ENCODE measurements around the gene SORL1.

The SORL1 gene

GRCh38 chr11:121535129-121535796, 83.1 kb downstream of the SORL1 start:
- Histone ChIP-seq H2AK5ac (ENCODE audit: low read length) (no peak overlapping the region), H3K9ac (ENCODE audit: low read length) (no peak overlapping the region), H2BK120ac (ENCODE audit: low read depth, low read length) (no peak overlapping the region), H4K8ac (ENCODE audit: low read depth, low read length) (no peak overlapping the region), H2BK15ac (replicated peaks; ENCODE audit: low read depth) (no peak overlapping the region), H2BK5ac (ENCODE audit: low read length) (no peak overlapping the region), H3K23ac (ENCODE audit: low read length) (no peak overlapping the region), H3K18ac (ENCODE audit: low read length) (no peak overlapping the region), H3K79me1 (ENCODE audit: low read length) (no peaks in the 10 kb centered on the region), H3K36me3 (ENCODE audit: control insufficient read depth, insufficient read depth, low read length) (peaks cover 2% of the 10 kb centered on the region), H3K79me2 (ENCODE audit: control insufficient read depth, insufficient read depth, low read length) (no peaks in the 10 kb centered on the region), H3K4ac (ENCODE audit: low read depth, low read length) (no peak overlapping the region), H3K4me2 (ENCODE audit: low read length) (no peak overlapping the region), H3K4me3 (ENCODE audit: low read length) (no peak overlapping the region), H3K27ac (ENCODE audit: low read depth, low read length) (no peak overlapping the region), H3K56ac (ENCODE audit: low read length) (no peak overlapping the region), H3K4me1 (ENCODE audit: control insufficient read depth, low read depth, low read length) (no peaks in the 10 kb centered on the region), H4K5ac (ENCODE audit: low read length) (no peak overlapping the region), H3K27me3 (ENCODE audit: insufficient read depth, low read length, poor library complexity) (no peaks in the 10 kb centered on the region)
- DNase-seq: no peak
- WGBS (ENCODE audit: extremely low coverage, insufficient coverage, low lambda C conversion rate): no CpG with 5 or more reads among the region's 6 CpGs

- Histone ChIP-seq H3K56ac (ENCODE audit: low read length) (no peak overlapping the region), H3K4ac (ENCODE audit: low read depth, low read length) (no peak overlapping the region), H4K5ac (ENCODE audit: low read length) (no peak overlapping the region), H2BK15ac (replicated peaks; ENCODE audit: low read depth) (no peak overlapping the region), H4K8ac (ENCODE audit: low read depth, low read length) (no peak overlapping the region), H3K79me2 (ENCODE audit: control insufficient read depth, insufficient read depth, low read length) (no peaks in the 10 kb centered on the region), H3K79me1 (ENCODE audit: low read length) (no peaks in the 10 kb centered on the region), H3K27ac (ENCODE audit: low read depth, low read length) (no peak overlapping the region), H2AK5ac (ENCODE audit: low read length) (no peak overlapping the region), H3K4me1 (ENCODE audit: control insufficient read depth, low read depth, low read length) (no peaks in the 10 kb centered on the region), H3K18ac (ENCODE audit: low read length) (no peak overlapping the region), H3K4me2 (ENCODE audit: low read length) (no peak overlapping the region), H2BK5ac (ENCODE audit: low read length) (no peak overlapping the region), H3K23ac (ENCODE audit: low read length) (no peak overlapping the region), H3K27me3 (ENCODE audit: insufficient read depth, low read length, poor library complexity) (no peaks in the 10 kb centered on the region), H3K4me3 (ENCODE audit: low read length) (no peak overlapping the region), H3K36me3 (ENCODE audit: control insufficient read depth, insufficient read depth, low read length) (peaks cover 2% of the 10 kb centered on the region), H3K9ac (ENCODE audit: low read length) (no peak overlapping the region), H2BK120ac (ENCODE audit: low read depth, low read length) (no peak overlapping the region)
- no CpG with 5 or more reads among the region's 6 CpGs for WGBS (ENCODE audit: extremely low coverage, insufficient coverage, low lambda C conversion rate)
- no peak for DNase-seq
Observed at GRCh38 chr11:121536126-121536525, 84.0 kb downstream of the SORL1 start.

- Histone ChIP-seq H4K8ac (ENCODE audit: low read depth, low read length) (no peak overlapping the region), H3K9ac (ENCODE audit: low read length) (no peak overlapping the region), H2BK15ac (replicated peaks; ENCODE audit: low read depth) (no peak overlapping the region), H3K23ac (ENCODE audit: low read length) (no peak overlapping the region), H2BK5ac (ENCODE audit: low read length) (no peak overlapping the region), H3K4ac (ENCODE audit: low read depth, low read length) (no peak overlapping the region), H3K79me1 (ENCODE audit: low read length) (no peaks in the 10 kb centered on the region), H3K79me2 (ENCODE audit: control insufficient read depth, insufficient read depth, low read length) (no peaks in the 10 kb centered on the region), H2BK120ac (ENCODE audit: low read depth, low read length) (no peak overlapping the region), H4K5ac (ENCODE audit: low read length) (no peak overlapping the region), H3K56ac (ENCODE audit: low read length) (no peak overlapping the region), H3K4me1 (ENCODE audit: control insufficient read depth, low read depth, low read length) (no peaks in the 10 kb centered on the region), H3K18ac (ENCODE audit: low read length) (no peak overlapping the region), H3K36me3 (ENCODE audit: control insufficient read depth, insufficient read depth, low read length) (no peaks in the 10 kb centered on the region), H3K27ac (ENCODE audit: low read depth, low read length) (no peak overlapping the region), H3K27me3 (ENCODE audit: insufficient read depth, low read length, poor library complexity) (no peaks in the 10 kb centered on the region), H2AK5ac (ENCODE audit: low read length) (no peak overlapping the region), H3K4me3 (ENCODE audit: low read length) (no peak overlapping the region), H3K4me2 (ENCODE audit: low read length) (no peak overlapping the region)
- no CpG with 5 or more reads among the region's 1 CpG for WGBS (ENCODE audit: extremely low coverage, insufficient coverage, low lambda C conversion rate)
- DNase-seq: no peak
Observed at GRCh38 chr11:121538054-121538453, 85.9 kb downstream of the SORL1 start.

GRCh38 chr11:121539000-121539399, 86.9 kb downstream of the SORL1 start:
- Histone ChIP-seq H4K5ac (ENCODE audit: low read length) (no peak overlapping the region), H3K18ac (ENCODE audit: low read length) (no peak overlapping the region), H3K27me3 (ENCODE audit: insufficient read depth, low read length, poor library complexity) (no peaks in the 10 kb centered on the region)

GRCh38 chr11:121540627-121541026, 88.5 kb downstream of the SORL1 start:
- no peak overlapping the region for H2BK120ac ChIP-seq (ENCODE audit: low read depth, low read length)
- no peak overlapping the region for H4K5ac ChIP-seq (ENCODE audit: low read length)
- no peak overlapping the region for H4K8ac ChIP-seq (ENCODE audit: low read depth, low read length)
- no peaks in the 10 kb centered on the region for H3K79me1 ChIP-seq (ENCODE audit: low read length)
- no peak overlapping the region for H3K4ac ChIP-seq (ENCODE audit: low read depth, low read length)
- H2AK5ac ChIP-seq (ENCODE audit: low read length): no peak overlapping the region
- no peak overlapping the region for H3K27ac ChIP-seq (ENCODE audit: low read depth, low read length)
- DNase-seq: no peak
- H3K4me1 ChIP-seq (ENCODE audit: control insufficient read depth, low read depth, low read length): no peaks in the 10 kb centered on the region
- no peak overlapping the region for H3K4me3 ChIP-seq (ENCODE audit: low read length)
- no peak overlapping the region for H2BK5ac ChIP-seq (ENCODE audit: low read length)
- H3K4me2 ChIP-seq (ENCODE audit: low read length): no peak overlapping the region
- no peak overlapping the region for H3K18ac ChIP-seq (ENCODE audit: low read length)
- no peaks in the 10 kb centered on the region for H3K79me2 ChIP-seq (ENCODE audit: control insufficient read depth, insufficient read depth, low read length)
- H3K56ac ChIP-seq (ENCODE audit: low read length): no peak overlapping the region
- no peaks in the 10 kb centered on the region for H3K36me3 ChIP-seq (ENCODE audit: control insufficient read depth, insufficient read depth, low read length)
- H3K9ac ChIP-seq (ENCODE audit: low read length): no peak overlapping the region
- no peaks in the 10 kb centered on the region for H3K27me3 ChIP-seq (ENCODE audit: insufficient read depth, low read length, poor library complexity)
- no peak overlapping the region for H2BK15ac ChIP-seq (replicated peaks; ENCODE audit: low read depth)
- no peak overlapping the region for H3K23ac ChIP-seq (ENCODE audit: low read length)
- WGBS (ENCODE audit: extremely low coverage, insufficient coverage, low lambda C conversion rate): no CpG with 5 or more reads among the region's 3 CpGs

More at GRCh38 chr11:121539000-121539399, 86.9 kb downstream of the SORL1 start:
- Histone ChIP-seq H3K27ac (ENCODE audit: low read depth, low read length) (no peak overlapping the region), H2BK15ac (replicated peaks; ENCODE audit: low read depth) (no peak overlapping the region), H2AK5ac (ENCODE audit: low read length) (no peak overlapping the region), H3K36me3 (ENCODE audit: control insufficient read depth, insufficient read depth, low read length) (no peaks in the 10 kb centered on the region), H3K56ac (ENCODE audit: low read length) (no peak overlapping the region), H3K9ac (ENCODE audit: low read length) (no peak overlapping the region), H3K4me2 (ENCODE audit: low read length) (no peak overlapping the region), H3K4me1 (ENCODE audit: control insufficient read depth, low read depth, low read length) (no peaks in the 10 kb centered on the region), H3K23ac (ENCODE audit: low read length) (no peak overlapping the region), H2BK5ac (ENCODE audit: low read length) (no peak overlapping the region), H3K4me3 (ENCODE audit: low read length) (no peak overlapping the region), H3K79me1 (ENCODE audit: low read length) (no peaks in the 10 kb centered on the region), H3K79me2 (ENCODE audit: control insufficient read depth, insufficient read depth, low read length) (no peaks in the 10 kb centered on the region), H2BK120ac (ENCODE audit: low read depth, low read length) (no peak overlapping the region), H3K4ac (ENCODE audit: low read depth, low read length) (no peak overlapping the region), H4K8ac (ENCODE audit: low read depth, low read length) (no peak overlapping the region)
- no CpG with 5 or more reads among the region's 5 CpGs for WGBS (ENCODE audit: extremely low coverage, insufficient coverage, low lambda C conversion rate)
- DNase-seq: no peak

GRCh38 chr11:121543836-121544380, 91.8 kb downstream of the SORL1 start:
- no peak for DNase-seq
- Histone ChIP-seq H3K56ac (ENCODE audit: low read length) (no peak overlapping the region), H2AK5ac (ENCODE audit: low read length) (no peak overlapping the region), H3K9ac (ENCODE audit: low read length) (no peak overlapping the region), H2BK5ac (ENCODE audit: low read length) (no peak overlapping the region), H3K36me3 (ENCODE audit: control insufficient read depth, insufficient read depth, low read length) (no peaks in the 10 kb centered on the region), H3K4me3 (ENCODE audit: low read length) (no peak overlapping the region), H3K27me3 (ENCODE audit: insufficient read depth, low read length, poor library complexity) (no peaks in the 10 kb centered on the region), H4K8ac (ENCODE audit: low read depth, low read length) (no peak overlapping the region), H2BK15ac (replicated peaks; ENCODE audit: low read depth) (no peak overlapping the region), H3K79me2 (ENCODE audit: control insufficient read depth, insufficient read depth, low read length) (no peaks in the 10 kb centered on the region), H3K4me2 (ENCODE audit: low read length) (no peak overlapping the region), H4K5ac (ENCODE audit: low read length) (no peak overlapping the region), H3K18ac (ENCODE audit: low read length) (no peak overlapping the region), H2BK120ac (ENCODE audit: low read depth, low read length) (no peak overlapping the region), H3K4me1 (ENCODE audit: control insufficient read depth, low read depth, low read length) (no peaks in the 10 kb centered on the region), H3K79me1 (ENCODE audit: low read length) (no peaks in the 10 kb centered on the region), H3K4ac (ENCODE audit: low read depth, low read length) (no peak overlapping the region), H3K23ac (ENCODE audit: low read length) (no peak overlapping the region), H3K27ac (ENCODE audit: low read depth, low read length) (no peak overlapping the region)
- no CpG with 5 or more reads among the region's 6 CpGs for WGBS (ENCODE audit: extremely low coverage, insufficient coverage, low lambda C conversion rate)

All from mesendoderm (in vitro differentiated cells).